MM.1S (cell line): ENCODE data around the gene BMPR2.

Source experiments
- DNase-seq: peaks from one replicate; pipeline ENCODE4 v3.0.0-alpha.2; 2015
- H2AFZ ChIP-seq: fragments of 300-600 bp; sonication (generic); 2 replicates; pipeline ENCODE4 v1.6.0; 2016; ENCODE audit warnings: antibody characterized with exemption, low read length
- H3F3A ChIP-seq: fragments of 300-600 bp; sonication (generic); 2 replicates; pipeline ENCODE4 v1.6.1; 2016; ENCODE audit warnings: mild to moderate bottlenecking, antibody characterized with exemption, low read length, moderate library complexity, mixed read lengths; ENCODE audit not compliant: insufficient read depth
- H3K27ac ChIP-seq: fragments of 300-600 bp; sonication (generic); 2 replicates; pipeline ENCODE4 v1.5.1; 2016; ENCODE audit warnings: mild to moderate bottlenecking, low read length
- H3K27me3 ChIP-seq: fragments of 300-600 bp; sonication (generic); replicated peaks from 2 replicates; pipeline ENCODE4 v1.6.0; 2016; ENCODE audit warnings: low read length; ENCODE audit not compliant: insufficient read depth
- H3K36me3 ChIP-seq: fragments of 300-600 bp; sonication (generic); replicated peaks from 2 replicates; pipeline ENCODE4 v1.6.1; 2016; ENCODE audit warnings: mild to moderate bottlenecking, low read length, mixed read lengths; ENCODE audit not compliant: insufficient read depth
- H3K4me1 ChIP-seq: fragments of 300-600 bp; sonication (generic); 2 replicates; pipeline ENCODE4 v1.6.1; 2016; ENCODE audit warnings: low read length, mixed read lengths
- H3K4me2 ChIP-seq: fragments of 300-600 bp; sonication (generic); 2 replicates; pipeline ENCODE4 v1.6.0; 2016; ENCODE audit warnings: low read depth, low read length
- H3K4me3 ChIP-seq: fragments of 300-600 bp; sonication (generic); 2 replicates; pipeline ENCODE4 v1.5.1; 2016; ENCODE audit warnings: low read length, mixed read lengths
- H3K79me2 ChIP-seq: fragments of 300-600 bp; sonication (generic); 2 replicates; pipeline ENCODE4 v1.6.1; 2016; ENCODE audit warnings: mixed run types, low read length, mixed read lengths
- H3K9ac ChIP-seq: fragments of 300-600 bp; sonication (generic); 2 replicates; pipeline ENCODE4 v1.6.1; 2016; ENCODE audit warnings: low read length, mixed read lengths
- H3K9me2 ChIP-seq: fragments of 300-600 bp; sonication (generic); replicated peaks from 2 replicates; pipeline ENCODE4 v1.6.1; 2016; ENCODE audit warnings: mild to moderate bottlenecking, low read length, mixed read lengths; ENCODE audit not compliant: insufficient read depth
- H3K9me3 ChIP-seq: fragments of 300-600 bp; sonication (generic); replicated peaks from 2 replicates; pipeline ENCODE4 v1.6.1; 2016; ENCODE audit warnings: mild to moderate bottlenecking, low read length, mixed read lengths; ENCODE audit not compliant: insufficient read depth
- H4K20me1 ChIP-seq: fragments of 300-600 bp; sonication (generic); 2 replicates; pipeline ENCODE4 v1.6.1; 2016; ENCODE audit warnings: mild to moderate bottlenecking, low read length, moderate library complexity, mixed read lengths; ENCODE audit not compliant: insufficient read depth
- EZH2 ChIP-seq: fragments of 300-600 bp; sonication (generic); optimal IDR thresholded peaks from 2 replicates; pipeline ENCODE3; 2017; ENCODE audit warnings: low read depth, mild to moderate bottlenecking, antibody characterized with exemption, low read length, mixed read lengths
- EZH2phosphoT487 ChIP-seq: fragments of 300-600 bp; sonication (generic); IDR thresholded peaks from 2 replicates; pipeline ENCODE4 v1.6.1; 2018; ENCODE audit warnings: antibody characterized with exemption, low read length
- TF ChIP-seq, protein P1 (sequence below): fragments of 300-600 bp; sonication (generic); IDR thresholded peaks from 2 replicates; pipeline ENCODE4 v1.5.1; 2016; ENCODE audit warnings: antibody characterized with exemption, low read length, mixed read lengths

The BMPR2 gene

DNA sequence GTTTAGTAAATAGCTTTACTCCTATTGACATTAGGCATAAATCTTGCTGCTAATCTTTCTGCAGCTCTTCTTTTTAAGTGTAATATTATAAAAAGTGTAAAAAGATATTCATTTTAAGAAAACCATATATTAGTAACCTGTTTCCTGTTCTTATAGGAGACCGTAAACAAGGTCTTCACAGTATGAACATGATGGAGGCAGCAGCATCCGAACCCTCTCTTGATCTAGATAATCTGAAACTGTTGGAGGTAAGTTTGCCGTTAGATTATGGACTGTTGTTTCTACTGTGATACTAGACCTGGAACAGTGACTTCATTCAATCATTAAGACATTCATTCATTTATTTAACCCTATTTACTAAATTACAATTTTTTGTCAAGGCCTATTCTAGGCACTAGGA is 138.6 kb downstream of the BMPR2 start:
- H3K9me3 ChIP-seq, result no peaks in the 10 kb centered on the region
- H3K36me3 ChIP-seq, result no peaks in the 10 kb centered on the region
- TF ChIP-seq EZH2phosphoT487 (no peak), EZH2 (no peak)
- TF ChIP-seq, protein P1, sequence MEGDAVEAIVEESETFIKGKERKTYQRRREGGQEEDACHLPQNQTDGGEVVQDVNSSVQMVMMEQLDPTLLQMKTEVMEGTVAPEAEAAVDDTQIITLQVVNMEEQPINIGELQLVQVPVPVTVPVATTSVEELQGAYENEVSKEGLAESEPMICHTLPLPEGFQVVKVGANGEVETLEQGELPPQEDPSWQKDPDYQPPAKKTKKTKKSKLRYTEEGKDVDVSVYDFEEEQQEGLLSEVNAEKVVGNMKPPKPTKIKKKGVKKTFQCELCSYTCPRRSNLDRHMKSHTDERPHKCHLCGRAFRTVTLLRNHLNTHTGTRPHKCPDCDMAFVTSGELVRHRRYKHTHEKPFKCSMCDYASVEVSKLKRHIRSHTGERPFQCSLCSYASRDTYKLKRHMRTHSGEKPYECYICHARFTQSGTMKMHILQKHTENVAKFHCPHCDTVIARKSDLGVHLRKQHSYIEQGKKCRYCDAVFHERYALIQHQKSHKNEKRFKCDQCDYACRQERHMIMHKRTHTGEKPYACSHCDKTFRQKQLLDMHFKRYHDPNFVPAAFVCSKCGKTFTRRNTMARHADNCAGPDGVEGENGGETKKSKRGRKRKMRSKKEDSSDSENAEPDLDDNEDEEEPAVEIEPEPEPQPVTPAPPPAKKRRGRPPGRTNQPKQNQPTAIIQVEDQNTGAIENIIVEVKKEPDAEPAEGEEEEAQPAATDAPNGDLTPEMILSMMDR, result no peak
- no peak overlapping the region for H2AFZ ChIP-seq
- no peaks in the 10 kb centered on the region for H3K9me2 ChIP-seq
- H3F3A ChIP-seq, result no peaks in the 10 kb centered on the region
- no peaks in the 10 kb centered on the region for H3K27me3 ChIP-seq
- H3K79me2 ChIP-seq, result no peaks in the 10 kb centered on the region
- no peak overlapping the region for H3K4me2 ChIP-seq
- no peaks in the 10 kb centered on the region for H4K20me1 ChIP-seq
- H3K4me1 ChIP-seq, result no peaks in the 10 kb centered on the region
- no peak overlapping the region for H3K9ac ChIP-seq
- H3K27ac ChIP-seq, result no peak overlapping the region
- H3K4me3 ChIP-seq, result no peak overlapping the region
- no peak for DNase-seq

DNA sequence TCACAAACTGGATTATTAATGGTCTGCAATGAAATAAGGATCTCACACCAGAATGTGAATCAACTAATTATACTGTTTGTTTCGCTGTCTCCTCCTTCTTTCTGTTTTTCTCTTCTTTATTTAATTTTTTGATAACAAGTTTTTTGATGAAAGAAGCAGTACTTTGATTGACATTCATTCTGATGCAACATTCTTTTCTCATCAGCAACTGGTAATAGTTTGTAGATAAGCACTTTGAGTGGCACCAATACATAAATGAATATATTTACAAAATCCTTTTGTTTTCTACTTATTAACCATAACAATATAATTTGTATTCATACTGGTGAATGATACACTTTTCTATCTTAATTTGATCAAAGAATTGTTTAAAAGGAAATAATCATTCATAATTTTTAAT is 143.3 kb downstream of the BMPR2 start:
- Histone ChIP-seq H3K4me1 (no peaks in the 10 kb centered on the region), H2AFZ (no peak overlapping the region), H3K27ac (no peak overlapping the region), H3K9me3 (no peaks in the 10 kb centered on the region), H3K4me3 (no peak overlapping the region), H4K20me1 (no peaks in the 10 kb centered on the region), H3K27me3 (no peaks in the 10 kb centered on the region), H3K36me3 (no peaks in the 10 kb centered on the region), H3K79me2 (no peaks in the 10 kb centered on the region), H3K4me2 (no peak overlapping the region), H3K9me2 (no peaks in the 10 kb centered on the region), H3F3A (no peaks in the 10 kb centered on the region), H3K9ac (no peak overlapping the region)
- TF ChIP-seq, protein P1, result no peak
- TF ChIP-seq EZH2phosphoT487, result no peak
- no peak for TF ChIP-seq EZH2
- DNase-seq, result no peak

DNA sequence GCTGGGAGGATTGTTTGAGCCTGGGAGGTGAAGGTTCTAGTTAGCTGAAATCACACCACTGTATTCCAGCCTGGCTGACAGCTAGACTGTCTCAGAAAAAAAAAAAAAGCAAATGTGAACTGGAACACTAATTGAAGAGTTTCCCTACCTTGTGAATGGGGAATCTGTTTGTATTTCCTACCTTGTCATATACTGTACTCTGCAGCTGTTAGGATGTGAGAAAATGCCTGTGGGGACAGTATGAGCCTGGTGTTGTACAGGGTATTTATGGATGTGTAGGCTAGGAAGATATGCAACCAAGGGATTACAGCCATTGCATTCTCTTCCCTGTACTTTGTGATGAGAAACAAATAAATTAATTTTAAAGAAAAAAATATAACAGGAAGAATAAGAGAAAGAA is 145.3 kb downstream of the BMPR2 start:
- Histone ChIP-seq H3F3A (no peaks in the 10 kb centered on the region), H3K4me3 (no peak overlapping the region), H3K4me2 (no peak overlapping the region), H3K27ac (no peak overlapping the region), H3K27me3 (no peaks in the 10 kb centered on the region), H3K4me1 (no peaks in the 10 kb centered on the region), H3K9me3 (no peaks in the 10 kb centered on the region), H3K79me2 (no peaks in the 10 kb centered on the region), H3K9me2 (no peaks in the 10 kb centered on the region), H3K36me3 (no peaks in the 10 kb centered on the region), H4K20me1 (no peaks in the 10 kb centered on the region), H3K9ac (no peak overlapping the region), H2AFZ (no peak overlapping the region)
- TF ChIP-seq EZH2phosphoT487, result no peak
- no peak for TF ChIP-seq EZH2
- TF ChIP-seq, protein P1, result no peak
- DNase-seq, result no peak

DNA sequence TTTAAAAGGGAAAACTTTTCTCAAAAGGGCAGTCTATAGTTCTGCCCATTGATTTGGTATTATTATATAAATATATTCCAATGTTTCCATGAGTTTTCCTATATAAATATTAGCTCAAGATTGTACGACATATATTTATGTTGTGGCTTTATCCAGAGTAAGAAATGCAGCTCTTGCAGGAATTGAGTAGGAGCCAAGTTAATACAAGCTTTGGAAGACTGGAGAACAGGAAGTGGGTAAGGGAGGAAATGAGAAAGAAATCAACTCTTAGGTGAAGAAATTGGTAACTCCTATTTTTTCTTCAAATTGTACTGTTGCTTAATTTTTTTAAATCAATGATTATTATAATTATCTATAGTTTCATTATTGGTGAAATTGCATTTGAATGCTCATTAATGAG is 153.3 kb downstream of the BMPR2 start:
- DNase-seq, result no peak
- no peak overlapping the region for H3K27ac ChIP-seq
- H3K36me3 ChIP-seq, result no peaks in the 10 kb centered on the region
- H3K4me2 ChIP-seq, result no peak overlapping the region
- no peak overlapping the region for H3K4me3 ChIP-seq
- H3K9ac ChIP-seq, result no peak overlapping the region
- H4K20me1 ChIP-seq, result no peaks in the 10 kb centered on the region
- no peaks in the 10 kb centered on the region for H3K79me2 ChIP-seq
- no peak overlapping the region for H2AFZ ChIP-seq
- H3K27me3 ChIP-seq, result no peaks in the 10 kb centered on the region
- TF ChIP-seq, protein P1, result no peak
- TF ChIP-seq EZH2, result no peak
- TF ChIP-seq EZH2phosphoT487, result no peak
- no peaks in the 10 kb centered on the region; the same call in 1 of the 2 replicates for H3K4me1 ChIP-seq
- H3K9me2 ChIP-seq, result no peaks in the 10 kb centered on the region
- no peaks in the 10 kb centered on the region for H3F3A ChIP-seq
- H3K9me3 ChIP-seq, result no peaks in the 10 kb centered on the region
